RWPE2 (cell line): ENCODE data around the gene IGSF9B.

Experiments used
- ATAC-seq: fragments of 200-7000 bp; cut with Tn5 transposase; 3 replicates; pipeline ENCODE4 v1.9.1; 2021; ENCODE audit warnings: low read depth
- DNase-seq: peaks from one replicate; pipeline ENCODE4 v3.0.0-alpha.2; 2020; ENCODE audit warnings: low spot score
- H3K27ac ChIP-seq: fragments of 450-650 bp; 2 replicates; pipeline ENCODE4 v1.5.1; 2017; ENCODE audit warnings: mild to moderate bottlenecking; ENCODE audit not compliant: poor library complexity, severe bottlenecking
- H3K27me3 ChIP-seq: fragments of 250-450 bp; sonication (Bioruptor Pico); 2 replicates; pipeline ENCODE4 v1.5.1; 2021; ENCODE audit warnings: mild to moderate bottlenecking, moderate library complexity; ENCODE audit not compliant: insufficient read depth, poor library complexity, severe bottlenecking
- H3K36me3 ChIP-seq: fragments of 250-450 bp; sonication (Bioruptor Pico); 2 replicates; pipeline ENCODE4 v1.5.1; 2020; ENCODE audit warnings: low read depth, mild to moderate bottlenecking, moderate library complexity
- H3K4me1 ChIP-seq: fragments of 250-450 bp; sonication (Bioruptor Pico); 2 replicates; pipeline ENCODE4 v1.5.1; 2021; ENCODE audit warnings: mild to moderate bottlenecking, moderate library complexity; ENCODE audit not compliant: insufficient read depth, poor library complexity, severe bottlenecking
- H3K4me3 ChIP-seq: fragments of 250-450 bp; sonication (Bioruptor Pico); 2 replicates; pipeline ENCODE4 v1.5.1; 2021; ENCODE audit warnings: mild to moderate bottlenecking, moderate library complexity; ENCODE audit not compliant: severe bottlenecking
- H3K9me3 ChIP-seq: fragments of 250-450 bp; sonication (Bioruptor Pico); 2 replicates; pipeline ENCODE4 v1.5.1; 2021; ENCODE audit warnings: mild to moderate bottlenecking, moderate library complexity; ENCODE audit not compliant: severe bottlenecking
- CTCF ChIP-seq: fragments of 450-650 bp; IDR thresholded peaks from one replicate; pipeline ENCODE4 v1.5.1; 2017; ENCODE audit warnings: mild to moderate bottlenecking, moderate library complexity; ENCODE audit not compliant: poor library complexity, severe bottlenecking

Gene IGSF9B

GRCh38 chr11:133990501-133990900, 33.7 kb upstream of the IGSF9B start:
- H3K4me1 ChIP-seq = peaks cover 7% of the 10 kb centered on the region
- DNase-seq (no peak), ATAC-seq (no peak)
- no peak overlapping the region for H3K4me3 ChIP-seq
- no peaks in the 10 kb centered on the region for H3K27me3 ChIP-seq
- H3K36me3 ChIP-seq = no peaks in the 10 kb centered on the region
- H3K9me3 ChIP-seq = no peaks in the 10 kb centered on the region
- H3K27ac ChIP-seq = no peak overlapping the region
- TF ChIP-seq CTCF = no peak

DNA sequence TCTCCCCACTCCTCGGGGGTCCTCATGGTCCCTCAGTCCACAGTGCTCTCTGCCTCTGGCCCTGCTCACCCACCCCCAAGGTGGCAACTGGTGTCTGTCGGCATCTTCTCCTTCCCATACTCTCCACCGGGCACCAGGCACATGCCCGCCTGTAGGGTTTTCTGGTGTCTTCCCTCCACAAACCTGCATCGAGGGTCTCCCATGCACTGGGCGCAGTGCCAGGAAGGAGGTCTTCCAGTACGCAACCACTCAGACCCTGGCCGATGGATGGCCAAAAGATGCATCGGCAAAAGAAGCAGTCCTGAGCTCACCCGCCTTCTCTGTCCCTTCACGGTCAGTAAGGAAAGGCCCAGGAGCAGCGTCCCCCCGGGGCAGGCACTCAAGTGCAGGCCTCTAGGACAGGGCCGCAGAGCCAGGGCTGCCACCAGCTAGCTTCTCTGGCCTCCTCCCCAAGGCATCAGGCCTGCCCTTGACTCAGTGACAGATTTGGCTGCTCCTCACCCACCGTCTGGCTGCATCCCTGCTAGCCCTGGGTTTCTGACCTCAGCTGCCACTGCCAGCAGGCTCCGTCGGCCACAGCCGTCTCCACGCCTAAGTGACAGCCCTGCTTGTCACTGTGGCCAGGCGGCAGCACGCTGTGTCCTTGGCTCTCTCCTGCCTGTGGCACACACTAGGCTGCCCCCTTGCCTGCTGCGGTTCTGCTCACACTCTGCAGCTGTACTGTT, 32.1 kb upstream of the IGSF9B start:
- Histone ChIP-seq H3K27me3 (no peaks in the 10 kb centered on the region), H3K4me3 (no peak overlapping the region), H3K9me3 (no peaks in the 10 kb centered on the region), H3K27ac (no peak overlapping the region), H3K36me3 (no peaks in the 10 kb centered on the region), H3K4me1 (peaks cover 7% of the 10 kb centered on the region)
- ATAC-seq (no peak), DNase-seq (no peak)
- no peak for TF ChIP-seq CTCF

GRCh38 chr11:133987171-133987570, 30.4 kb upstream of the IGSF9B start:
- Histone ChIP-seq H3K27ac (no peak overlapping the region), H3K36me3 (no peaks in the 10 kb centered on the region), H3K4me3 (no peak overlapping the region), H3K9me3 (no peaks in the 10 kb centered on the region), H3K27me3 (peaks cover 6% of the 10 kb centered on the region), H3K4me1 (peaks cover 5% of the 10 kb centered on the region)
- ATAC-seq = no peak
- DNase-seq = no peak
- no peak for TF ChIP-seq CTCF

DNA sequence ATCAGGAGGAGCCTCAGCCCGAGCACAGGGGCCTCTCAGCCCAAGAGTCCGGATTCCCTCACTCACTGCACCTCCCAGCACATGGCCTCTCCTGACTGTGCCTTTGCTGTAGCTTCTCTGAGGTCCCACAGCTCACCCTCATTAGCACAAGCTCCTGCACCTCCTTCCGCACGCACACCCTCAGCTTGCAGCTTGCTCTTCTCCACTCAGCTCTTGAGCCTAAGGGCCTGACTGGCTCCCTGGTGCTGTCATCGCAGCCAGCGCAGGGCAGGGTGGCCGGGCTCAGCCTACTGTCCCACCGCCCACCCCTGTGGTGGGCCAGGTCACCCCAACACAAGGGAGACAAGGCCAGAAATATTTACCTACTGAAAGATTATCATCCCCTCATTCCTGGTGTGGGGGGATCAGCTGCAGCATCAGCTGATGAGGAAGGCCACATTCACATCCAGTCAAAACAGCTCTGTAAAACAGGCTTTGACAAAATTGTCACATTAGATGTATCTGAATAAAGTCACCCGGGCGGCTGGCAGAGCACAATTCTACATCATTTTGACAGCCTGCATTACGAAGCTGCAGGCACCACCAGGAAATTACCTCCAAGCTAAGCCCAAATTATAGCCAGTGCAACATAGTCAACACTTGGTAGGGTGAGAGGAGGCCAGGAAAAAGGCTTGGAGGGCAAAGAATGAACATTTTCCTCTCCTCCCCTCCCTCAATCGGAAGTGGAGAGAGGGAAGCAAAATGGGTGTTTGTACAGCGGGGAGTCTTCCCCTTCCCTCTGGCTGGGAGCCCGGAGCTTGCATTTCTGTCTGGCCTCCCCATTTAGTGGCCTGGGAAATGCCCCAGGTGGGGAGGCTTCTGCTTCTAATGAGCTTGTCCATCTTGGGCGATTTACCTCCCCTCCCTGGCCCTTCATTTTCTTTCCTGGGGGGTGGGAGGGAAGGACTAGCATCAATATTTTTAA, 29.5 kb upstream of the IGSF9B start:
- DNase-seq = no peak
- H3K4me3 ChIP-seq = no peak overlapping the region
- no peak overlapping the region for H3K27ac ChIP-seq

More for the DNA sequence above, 29.5 kb upstream of the IGSF9B start:
- Histone ChIP-seq H3K4me1 (no peaks in the 10 kb centered on the region), H3K27me3 (peaks cover 6% of the 10 kb centered on the region), H3K36me3 (no peaks in the 10 kb centered on the region), H3K9me3 (no peaks in the 10 kb centered on the region)
- no peak for TF ChIP-seq CTCF
- no peak for ATAC-seq
